ENCODE results near the gene ITGAV.

DNA sequence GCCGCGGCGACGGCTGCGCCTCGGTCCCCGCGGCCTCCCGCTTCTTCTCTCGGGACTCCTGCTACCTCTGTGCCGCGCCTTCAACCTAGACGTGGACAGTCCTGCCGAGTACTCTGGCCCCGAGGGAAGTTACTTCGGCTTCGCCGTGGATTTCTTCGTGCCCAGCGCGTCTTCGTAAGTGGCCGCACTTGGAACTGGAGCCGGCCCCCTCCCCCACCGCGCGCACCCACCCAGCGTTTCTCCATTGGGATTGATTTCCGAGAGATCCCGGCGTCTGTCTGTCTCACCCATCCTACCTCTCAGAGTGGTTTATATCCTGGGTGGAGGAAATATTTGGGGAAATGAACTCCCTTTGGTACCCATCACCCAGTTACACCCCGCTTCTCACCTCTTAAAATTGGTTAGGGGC is 498 bp downstream of the ITGAV start:
- TF ChIP-seq CTCF (IDR thresholded peaks at IDR 0.05) (no peak), POLR2A (IDR thresholded peaks at IDR 0.05) (no peak)

Data from suprapubic skin (tissue), 3 donors.